Left ventricle myocardium inferior (tissue), 1 donor: Measurements from ENCODE around the gene ATAD1. TPM values are rescaled to one million over a fixed set of nuclear protein-coding genes. Genes with fewer than 3 reads are reported as not detected.

Source experiments
- DNase-seq: peaks from one replicate; pipeline ENCODE4 v3.0.0-alpha.2; 2020
- H3K27ac ChIP-seq: fragments of 200-600 bp; replicated peaks from 2 replicates; pipeline ENCODE4 v1.8.0; 2021
- H3K27me3 ChIP-seq: fragments of 200-600 bp; 2 replicates; pipeline ENCODE4 v1.8.0; 2021; ENCODE audit warnings: low read depth
- H3K36me3 ChIP-seq: fragments of 200-600 bp; 2 replicates; pipeline ENCODE4 v1.8.0; 2021
- H3K4me1 ChIP-seq: fragments of 200-600 bp; 2 replicates; pipeline ENCODE4 v1.8.0; 2021
- H3K4me3 ChIP-seq: fragments of 200-600 bp; 2 replicates; pipeline ENCODE4 v1.8.0; 2021; ENCODE audit warnings: mild to moderate bottlenecking, moderate library complexity
- H3K9me3 ChIP-seq: fragments of 200-600 bp; replicated peaks from 2 replicates; pipeline ENCODE4 v1.8.0; 2021
- intact Hi-C: fragments of 100-400 bp; cut with micrococcal nuclease; formaldehyde crosslinking; loops from one replicate; pipeline ENCODE4 v1.11.0; 2022
- total RNA-seq: library from RNA; stranded (reverse); fragmentation: NEBNext Ultra II Directional; extraction: Animal tissue kit (Norgen Biotek cat#: 25700); gene quantifications from one replicate; pipeline ENCODE4 v1.2.1, GENCODE V29; 2021
- TF ChIP-seq, protein P1 (sequence below): fragments of 200-600 bp; IDR thresholded peaks from 2 replicates; pipeline ENCODE4 v1.8.0; 2021; ENCODE audit warnings: antibody characterized with exemption, mild to moderate bottlenecking, borderline replicate concordance
- donor health status: DM: no; HTN: yes; CAD: no; lungs with severe emphysema.

Gene ATAD1
- total RNA-seq, 1 donor from 2014 or later, result 93.2 TPM

DNA sequence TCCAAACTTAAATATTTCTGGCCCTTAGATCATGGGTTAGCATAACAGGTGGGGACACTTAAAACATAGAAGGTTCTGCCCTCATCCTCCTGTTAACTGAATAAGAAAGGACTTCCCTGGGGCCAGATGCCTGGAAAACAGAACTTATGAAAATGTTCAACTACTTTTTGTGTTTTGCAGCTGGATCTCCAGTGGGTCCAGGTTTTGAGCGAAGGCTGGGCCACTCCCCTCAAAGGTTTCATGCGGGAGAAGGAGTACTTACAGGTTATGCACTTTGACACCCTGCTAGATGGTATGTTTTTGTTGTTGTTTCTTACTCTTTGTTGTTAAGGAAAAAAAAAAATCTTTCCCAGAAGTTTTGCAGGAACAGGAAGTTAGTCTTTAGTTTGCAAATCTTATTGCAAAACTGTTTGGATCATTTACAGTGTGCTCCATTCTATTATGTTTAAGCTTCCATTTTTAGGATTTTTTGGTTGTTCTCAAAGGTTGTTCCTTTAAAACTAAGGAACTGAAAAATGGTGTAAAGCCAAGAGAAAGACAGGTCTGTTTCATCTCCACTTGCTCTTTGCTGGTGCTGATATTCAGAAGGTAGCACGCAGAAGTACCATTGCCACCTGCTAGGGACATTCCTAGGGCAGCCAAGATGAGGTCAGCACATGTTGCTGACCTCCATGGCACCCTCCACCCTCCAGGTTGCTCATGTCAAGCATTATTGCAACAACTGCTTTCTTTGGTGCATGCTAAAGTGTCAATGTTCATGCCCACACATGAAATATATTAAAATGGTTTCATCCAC, 102.3 kb downstream of the ATAD1 start:
- TF ChIP-seq, protein P1, sequence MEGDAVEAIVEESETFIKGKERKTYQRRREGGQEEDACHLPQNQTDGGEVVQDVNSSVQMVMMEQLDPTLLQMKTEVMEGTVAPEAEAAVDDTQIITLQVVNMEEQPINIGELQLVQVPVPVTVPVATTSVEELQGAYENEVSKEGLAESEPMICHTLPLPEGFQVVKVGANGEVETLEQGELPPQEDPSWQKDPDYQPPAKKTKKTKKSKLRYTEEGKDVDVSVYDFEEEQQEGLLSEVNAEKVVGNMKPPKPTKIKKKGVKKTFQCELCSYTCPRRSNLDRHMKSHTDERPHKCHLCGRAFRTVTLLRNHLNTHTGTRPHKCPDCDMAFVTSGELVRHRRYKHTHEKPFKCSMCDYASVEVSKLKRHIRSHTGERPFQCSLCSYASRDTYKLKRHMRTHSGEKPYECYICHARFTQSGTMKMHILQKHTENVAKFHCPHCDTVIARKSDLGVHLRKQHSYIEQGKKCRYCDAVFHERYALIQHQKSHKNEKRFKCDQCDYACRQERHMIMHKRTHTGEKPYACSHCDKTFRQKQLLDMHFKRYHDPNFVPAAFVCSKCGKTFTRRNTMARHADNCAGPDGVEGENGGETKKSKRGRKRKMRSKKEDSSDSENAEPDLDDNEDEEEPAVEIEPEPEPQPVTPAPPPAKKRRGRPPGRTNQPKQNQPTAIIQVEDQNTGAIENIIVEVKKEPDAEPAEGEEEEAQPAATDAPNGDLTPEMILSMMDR, result no peak
- no peaks in the 10 kb centered on the region for H3K27me3 ChIP-seq
- H3K4me3 ChIP-seq, result no peak overlapping the region
- DNase-seq, result no peak
- H3K27ac ChIP-seq, result peak overlapping the region; percentile 73
- H3K36me3 ChIP-seq, result peaks cover 8% of the 10 kb centered on the region
- intact Hi-C loops, result loop anchor here (10.0 kb wide), 1 partner anchor 51 kb away; no protein-coding TSS in a partner anchor
- no peaks in the 10 kb centered on the region for H3K9me3 ChIP-seq
- H3K4me1 ChIP-seq, result peaks cover 40% of the 10 kb centered on the region

DNA sequence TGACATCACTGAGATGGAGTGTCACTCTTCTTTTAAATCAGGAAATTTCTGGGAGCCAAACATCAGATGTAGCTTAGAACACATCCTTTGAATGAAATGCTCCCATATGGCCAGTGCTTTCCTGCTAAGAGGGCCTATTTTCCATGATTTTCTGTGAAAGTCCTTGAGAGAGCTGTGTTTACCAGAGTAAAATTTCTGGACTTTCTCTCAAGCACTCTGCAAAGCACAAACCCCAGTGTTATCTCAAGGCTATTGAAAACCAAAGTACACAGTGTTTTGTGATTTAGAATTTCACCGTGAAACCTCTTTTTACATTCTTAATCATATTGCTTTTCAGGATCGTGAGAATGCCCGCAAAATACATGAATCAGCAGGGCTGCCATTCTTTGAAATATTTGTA, 104.3 kb downstream of the ATAD1 start:
- DNase-seq, result no peak
- intact Hi-C loops, result loop anchor here (10.0 kb wide), 1 partner anchor 49 kb away; no protein-coding TSS in a partner anchor
- H3K4me3 ChIP-seq, result no peak overlapping the region
- H3K36me3 ChIP-seq, result peaks cover 14% of the 10 kb centered on the region
- peaks cover 40% of the 10 kb centered on the region for H3K4me1 ChIP-seq
- peak overlapping the region; percentile 18 for H3K27ac ChIP-seq
- no peaks in the 10 kb centered on the region for H3K27me3 ChIP-seq
- TF ChIP-seq, protein P1, result no peak
- no peaks in the 10 kb centered on the region for H3K9me3 ChIP-seq

DNA sequence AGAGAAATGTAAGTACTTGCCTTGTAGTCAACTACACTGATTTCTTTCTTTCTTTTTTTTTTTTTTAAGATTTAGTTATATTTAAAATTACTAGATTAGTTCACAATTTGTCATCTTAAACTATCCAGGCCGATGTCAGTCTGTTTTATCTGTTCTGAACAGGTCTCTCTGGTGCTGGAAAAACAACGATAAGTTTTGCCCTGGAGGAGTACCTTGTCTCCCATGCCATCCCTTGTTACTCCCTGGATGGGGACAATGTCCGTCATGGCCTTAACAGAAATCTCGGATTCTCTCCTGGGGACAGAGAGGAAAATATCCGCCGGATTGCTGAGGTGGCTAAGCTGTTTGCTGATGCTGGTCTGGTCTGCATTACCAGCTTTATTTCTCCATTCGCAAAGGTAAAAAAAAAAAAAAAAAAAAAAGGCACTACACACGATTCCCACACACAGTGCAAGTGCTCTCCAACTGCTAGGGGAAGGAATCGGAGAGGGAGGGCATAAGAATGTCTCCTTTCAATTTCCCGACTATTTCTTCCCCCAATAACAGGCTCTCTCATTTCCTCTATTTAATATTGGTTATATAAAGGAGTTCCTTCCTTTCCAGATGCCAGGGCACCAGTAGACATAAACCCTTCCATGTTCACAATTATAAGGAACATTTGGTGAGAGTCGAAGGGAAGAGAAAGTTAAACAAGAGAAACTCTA, 105.0 kb downstream of the ATAD1 start:
- peaks cover 40% of the 10 kb centered on the region for H3K4me1 ChIP-seq
- H3K9me3 ChIP-seq, result no peaks in the 10 kb centered on the region
- DNase-seq, result no peak
- intact Hi-C loops, result loop anchor here (10.0 kb wide), 1 partner anchor 48 kb away; no protein-coding TSS in a partner anchor
- TF ChIP-seq, protein P1, result no peak
- H3K27me3 ChIP-seq, result no peaks in the 10 kb centered on the region
- H3K27ac ChIP-seq, result no peak overlapping the region
- no peak overlapping the region for H3K4me3 ChIP-seq
- peaks cover 14% of the 10 kb centered on the region for H3K36me3 ChIP-seq

DNA sequence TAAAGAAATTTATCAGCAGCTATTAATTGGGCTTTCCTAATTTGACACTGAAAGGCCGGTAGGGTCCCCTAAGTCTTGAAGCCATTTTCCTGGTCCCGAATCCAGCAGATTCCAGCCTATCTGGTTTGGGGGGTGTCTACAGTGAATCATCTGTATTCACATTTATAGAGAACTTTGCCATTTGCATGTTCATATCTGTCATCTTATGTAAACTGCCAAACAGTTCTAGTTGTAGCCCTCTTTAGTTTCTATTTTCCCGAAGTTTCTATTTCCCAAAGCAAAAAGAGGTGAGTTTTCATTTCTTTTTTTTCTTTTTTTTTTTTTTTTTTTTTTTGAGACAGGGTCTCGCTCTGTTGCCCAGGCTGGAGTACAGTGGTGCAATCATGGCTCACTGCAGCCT, 110.8 kb downstream of the ATAD1 start:
- Histone ChIP-seq H3K4me3 (no peak overlapping the region), H3K27ac (no peak overlapping the region), H3K4me1 (no peaks in the 10 kb centered on the region), H3K36me3 (peaks cover 7% of the 10 kb centered on the region), H3K27me3 (no peaks in the 10 kb centered on the region), H3K9me3 (no peaks in the 10 kb centered on the region)
- intact Hi-C loops, result no loop called here
- no peak for DNase-seq
- TF ChIP-seq, protein P1, result no peak

DNA sequence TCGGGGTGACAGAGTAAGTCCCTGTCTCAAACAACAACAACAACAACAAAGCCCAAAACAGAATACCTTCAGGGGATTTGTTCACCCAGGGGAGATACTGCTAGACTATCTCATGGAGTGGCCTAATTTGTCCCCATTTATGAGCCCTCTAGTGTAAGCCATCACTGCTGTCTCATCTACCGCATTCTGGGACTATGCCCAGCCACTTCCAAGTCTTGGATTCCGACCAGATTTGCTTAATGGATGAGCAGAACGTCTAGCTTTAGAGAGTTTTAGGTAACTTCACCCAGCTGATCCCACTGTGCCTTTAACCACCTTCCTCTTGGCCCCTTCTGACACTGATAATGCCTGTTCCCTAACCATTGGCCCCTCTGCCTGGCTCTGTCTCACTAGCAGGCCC, 111.3 kb downstream of the ATAD1 start:
- TF ChIP-seq, protein P1, result no peak
- Histone ChIP-seq H3K27ac (no peak overlapping the region), H3K9me3 (no peaks in the 10 kb centered on the region), H3K36me3 (peaks cover 7% of the 10 kb centered on the region), H3K4me3 (no peak overlapping the region), H3K27me3 (no peaks in the 10 kb centered on the region), H3K4me1 (no peaks in the 10 kb centered on the region)
- intact Hi-C loops, result no loop called here
- DNase-seq, result no peak
